Hematopoietic multipotent progenitor cell treated with erythropoietin and hydrocortisone succinate and interleukin-3 and kit ligand, for 6 days (in vitro differentiated cells): ENCODE measurements around the gene CFAP58.
A peak's percentile ranks its signal among the peaks of the same experiment; 100 is the strongest.

ENCODE experiments used
- DNase-seq: peaks from one replicate; pipeline ENCODE4 v3.0.0-alpha.2; 2015

The CFAP58 gene

GRCh38 chr10:104334965-104335650 lies 18.5 kb upstream of the CFAP58 start:
- no peak for DNase-seq

GRCh38 chr10:104336821-104337467 lies 16.7 kb upstream of the CFAP58 start:
- DNase-seq = no peak

- peak; percentile 73 for DNase-seq
These were observed 16.1 kb upstream of the CFAP58 start for GRCh38 chr10:104337521-104337984.

- peak; percentile 93 for DNase-seq
These were observed 15.5 kb upstream of the CFAP58 start, which contains the start of gene ITPRIP for GRCh38 chr10:104337985-104338735. Gene ITPRIP, minus strand, starts transcription at chr10:104338465. Its CDS starts 22,414 bp downstream, at chr10:104316051.

GRCh38 chr10:104339469-104340110 lies 14.0 kb upstream of the CFAP58 start:
- DNase-seq = peak; percentile 52

- DNase-seq = peak; percentile 90
These were observed 13.5 kb upstream of the CFAP58 start for GRCh38 chr10:104340111-104340526.

GRCh38 chr10:104340641-104341040 lies 13.0 kb upstream of the CFAP58 start:
- no peak for DNase-seq

- DNase-seq = no peak
These were observed 10.7 kb upstream of the CFAP58 start for GRCh38 chr10:104342941-104343411.

GRCh38 chr10:104344219-104344618 lies 9.4 kb upstream of the CFAP58 start:
- DNase-seq = no peak

- no peak for DNase-seq
These were observed 8.1 kb upstream of the CFAP58 start for GRCh38 chr10:104345515-104345914.

GRCh38 chr10:104345941-104346340 lies 7.7 kb upstream of the CFAP58 start:
- DNase-seq = no peak

- peak; percentile 54 for DNase-seq
These were observed 6.2 kb upstream of the CFAP58 start for GRCh38 chr10:104347295-104348045.

GRCh38 chr10:104348601-104349000 lies 5.0 kb upstream of the CFAP58 start:
- DNase-seq = no peak

- peak; percentile 51 for DNase-seq
These were observed 4.0 kb upstream of the CFAP58 start for GRCh38 chr10:104349623-104350126.

- DNase-seq = peak; percentile 92
These were observed 3.5 kb upstream of the CFAP58 start for GRCh38 chr10:104350127-104350635.

GRCh38 chr10:104351061-104351702 lies 2.5 kb upstream of the CFAP58 start:
- DNase-seq = peak; percentile 73

GRCh38 chr10:104351919-104352318 lies 1.7 kb upstream of the CFAP58 start:
- no peak for DNase-seq

- DNase-seq = no peak
These were observed 6.2 kb downstream of the CFAP58 start for GRCh38 chr10:104359811-104360210.

GRCh38 chr10:104367904-104368303 lies 14.3 kb downstream of the CFAP58 start:
- no peak for DNase-seq

GRCh38 chr10:104368381-104368780 lies 14.7 kb downstream of the CFAP58 start:
- DNase-seq = no peak

- no peak for DNase-seq
These were observed 18.1 kb downstream of the CFAP58 start for GRCh38 chr10:104371753-104372152.
